Measurements from ENCODE around the gene HPRT1. TPM values are rescaled to one million over a fixed set of nuclear protein-coding genes. Genes with fewer than 3 reads are reported as not detected.
"Not testable (repeated sequence)": the region's sequence is repeated elsewhere in the genome, so short reads cannot be mapped to it uniquely, and the experiment has no call there.

HPRT1 gene
- polyA plus RNA-seq (ENCODE audit: insufficient read length in 3 of 3), result 10 to 100 TPM; 46.9 to 50.2 (median 47.9) TPM

GRCh38 chrX:134460005-134460861 lies at the start of gene HPRT1:
TSS of gene HPRT1 (plus strand) at chrX:134460165. CDS start at chrX:134460312, 147 bp downstream.
- DNase-seq (ENCODE audit: low read depth in 3 of 3, low spot score in 2 of 3), result peak in 1 of 3 donors; percentile 37

- DNase-seq (ENCODE audit: low read depth in 3 of 3, low spot score in 2 of 3), result no peak
These were observed 43.9 kb upstream of the HPRT1 start for GRCh38 chrX:134416087-134416486.

GRCh38 chrX:134418317-134419113 lies 41.5 kb upstream of the HPRT1 start:
- no peak for DNase-seq (ENCODE audit: low read depth in 3 of 3, low spot score in 2 of 3)

GRCh38 chrX:134419784-134420183 lies 40.2 kb upstream of the HPRT1 start:
- DNase-seq (ENCODE audit: low read depth in 3 of 3, low spot score in 2 of 3), result no peak

- DNase-seq (ENCODE audit: low read depth in 3 of 3, low spot score in 2 of 3), result no peak
These were observed 36.4 kb upstream of the HPRT1 start for GRCh38 chrX:134423606-134424005.

GRCh38 chrX:134426281-134426680 lies 33.7 kb upstream of the HPRT1 start:
- DNase-seq (ENCODE audit: low read depth in 3 of 3, low spot score in 2 of 3), result no peak

- no peak for DNase-seq (ENCODE audit: low read depth in 3 of 3, low spot score in 2 of 3)
These were observed 28.1 kb upstream of the HPRT1 start for GRCh38 chrX:134431894-134432293.

- DNase-seq (ENCODE audit: low read depth in 3 of 3, low spot score in 2 of 3), result no peak
These were observed 24.1 kb upstream of the HPRT1 start for GRCh38 chrX:134435894-134436293.

GRCh38 chrX:134443020-134443419 lies 16.9 kb upstream of the HPRT1 start:
- DNase-seq (ENCODE audit: low read depth in 3 of 3, low spot score in 2 of 3), result peak in 1 of 3 donors; percentile 2

GRCh38 chrX:134443461-134443860 lies 16.5 kb upstream of the HPRT1 start:
- DNase-seq (ENCODE audit: low read depth in 3 of 3, low spot score in 2 of 3), result no peak

- no peak for DNase-seq (ENCODE audit: low read depth in 3 of 3, low spot score in 2 of 3)
These were observed 15.3 kb upstream of the HPRT1 start for GRCh38 chrX:134444681-134445080.

- DNase-seq (ENCODE audit: low read depth in 3 of 3, low spot score in 2 of 3), result no peak
These were observed 7.4 kb upstream of the HPRT1 start for GRCh38 chrX:134452596-134452995.

- DNase-seq (ENCODE audit: low read depth in 3 of 3, low spot score in 2 of 3), result no peak
These were observed 6.3 kb upstream of the HPRT1 start for GRCh38 chrX:134453631-134454030.

GRCh38 chrX:134454506-134454905 lies 5.5 kb upstream of the HPRT1 start:
- no peak for DNase-seq (ENCODE audit: low read depth in 3 of 3, low spot score in 2 of 3)

- no peak for DNase-seq (ENCODE audit: low read depth in 3 of 3, low spot score in 2 of 3)
These were observed 2.3 kb upstream of the HPRT1 start for GRCh38 chrX:134457708-134458107.

GRCh38 chrX:134459683-134460004 lies 321 bp upstream of the HPRT1 start:
- peak in 1 of 3 donors; percentile 5 for DNase-seq (ENCODE audit: low read depth in 3 of 3, low spot score in 2 of 3)

GRCh38 chrX:134460862-134461220 lies 876 bp downstream of the HPRT1 start:
- peak in 1 of 3 donors; percentile 4 for DNase-seq (ENCODE audit: low read depth in 3 of 3, low spot score in 2 of 3)

GRCh38 chrX:134461437-134461836 lies 1.5 kb downstream of the HPRT1 start:
- no peak for DNase-seq (ENCODE audit: low read depth in 3 of 3, low spot score in 2 of 3)

GRCh38 chrX:134462927-134463326 lies 3.0 kb downstream of the HPRT1 start:
- DNase-seq (ENCODE audit: low read depth in 3 of 3, low spot score in 2 of 3), result no peak

- DNase-seq (ENCODE audit: low read depth in 3 of 3, low spot score in 2 of 3), result not testable (repeated sequence)
These were observed 4.5 kb downstream of the HPRT1 start for GRCh38 chrX:134464453-134464852.

GRCh38 chrX:134469486-134469885 lies 9.5 kb downstream of the HPRT1 start:
- DNase-seq (ENCODE audit: low read depth in 3 of 3, low spot score in 2 of 3), result no peak

- no peak for DNase-seq (ENCODE audit: low read depth in 3 of 3, low spot score in 2 of 3)
These were observed 10.0 kb downstream of the HPRT1 start for GRCh38 chrX:134470013-134470412.

All from right renal cortex interstitium (tissue), 3 donors.